G401.6 (cell line): Measurements from ENCODE around the gene PGC.
A peak's percentile ranks its signal among the peaks of the same experiment; 100 is the strongest.

Experiments
- FAIRE-seq: peaks from 2 replicates; lab custom pipeline; 2012; peaks lifted over from hg19 to GRCh38; lab: Jason Lieb, UNC

The PGC gene

GRCh38 chr6:41746107-41746506 is 1.1 kb downstream of the PGC start:
- no peak for FAIRE-seq

- FAIRE-seq = no peak
These were observed 2.9 kb downstream of the PGC start for GRCh38 chr6:41744236-41744787.

DNA sequence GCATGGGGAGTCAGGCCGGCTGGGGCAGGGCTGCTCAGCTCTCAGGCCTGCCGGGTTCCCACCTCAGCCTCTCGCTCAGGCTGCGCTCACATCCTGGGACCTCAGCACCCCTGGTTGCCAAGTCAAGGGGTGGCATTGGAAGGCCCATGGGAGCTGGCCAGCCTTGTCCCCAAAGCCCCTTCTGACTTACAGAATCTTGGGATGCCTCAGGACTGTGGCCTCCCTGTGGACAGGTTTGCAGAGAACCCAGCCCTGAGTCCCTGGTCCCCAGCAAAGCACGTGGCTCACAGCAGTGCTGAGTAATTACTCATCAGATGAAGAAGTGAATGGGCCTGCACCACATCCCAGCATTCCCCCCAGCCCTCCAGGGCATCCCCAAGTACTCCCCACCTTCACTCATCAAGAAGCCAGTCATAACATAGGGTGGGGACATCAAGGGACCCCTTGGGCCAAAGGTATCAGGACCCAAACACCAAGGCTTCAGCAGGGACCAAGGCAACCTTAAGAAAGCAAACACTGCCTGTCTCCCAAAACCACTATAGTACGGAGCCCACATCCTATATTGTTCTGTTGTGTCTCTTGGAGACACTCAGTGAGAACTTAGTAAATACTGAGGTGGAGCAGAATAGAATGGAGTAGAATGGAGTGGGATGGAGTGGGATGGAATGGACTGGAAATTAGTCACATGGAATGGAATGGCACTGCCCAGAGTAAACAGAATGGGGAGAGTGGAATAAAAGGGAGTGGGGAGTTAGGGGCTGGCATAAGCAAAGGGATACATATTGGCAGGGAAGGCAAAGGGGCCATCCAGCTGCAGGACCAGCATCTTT is 3.6 kb downstream of the PGC start:
- no peak for FAIRE-seq

- no peak for FAIRE-seq
These were observed 5.3 kb downstream of the PGC start for GRCh38 chr6:41741625-41742490.

GRCh38 chr6:41740366-41741162 is 6.6 kb downstream of the PGC start:
- no peak for FAIRE-seq

- FAIRE-seq = no peak
These were observed 8.2 kb downstream of the PGC start for GRCh38 chr6:41739041-41739440.

GRCh38 chr6:41737591-41738130 is 9.5 kb downstream of the PGC start:
- no peak for FAIRE-seq

DNA sequence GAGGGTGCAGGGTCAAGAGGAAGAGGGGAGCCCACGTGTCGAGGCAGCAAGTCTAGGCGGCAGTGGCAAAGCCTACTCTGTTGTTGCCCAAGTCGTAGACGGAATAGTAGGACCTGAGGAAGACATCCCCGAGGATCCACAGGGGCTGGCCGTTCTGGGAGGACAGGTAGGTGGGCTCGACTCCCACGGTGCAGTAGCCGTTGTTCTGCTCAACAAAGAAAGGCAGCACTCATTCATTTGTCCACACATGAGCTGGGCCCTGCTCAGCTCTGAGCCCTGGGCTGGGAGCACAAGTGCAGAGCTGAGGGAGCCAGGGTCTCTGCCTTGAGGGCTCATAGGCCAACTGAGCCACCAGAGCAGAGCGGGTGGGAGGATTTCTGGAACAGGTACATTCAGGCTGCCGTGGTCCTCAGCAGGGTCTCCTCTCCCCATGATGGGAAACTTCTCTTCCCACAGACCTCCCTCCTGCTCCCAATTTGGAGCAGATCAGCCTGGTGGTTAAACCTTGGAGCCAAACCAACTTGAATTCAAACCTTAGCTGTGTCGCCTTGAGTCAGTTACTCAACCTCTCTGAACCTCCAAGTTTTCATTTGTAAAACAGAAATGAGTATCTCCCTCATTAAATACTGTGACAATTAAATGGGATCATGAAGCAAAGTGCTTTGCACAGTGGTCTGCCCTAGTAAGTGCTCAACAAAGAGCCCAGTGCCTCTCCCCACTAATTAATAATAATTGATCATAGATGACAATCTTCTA is 10.2 kb downstream of the PGC start:
- FAIRE-seq = no peak

GRCh38 chr6:41736186-41736733 is 10.9 kb downstream of the PGC start:
- FAIRE-seq = no peak

DNA sequence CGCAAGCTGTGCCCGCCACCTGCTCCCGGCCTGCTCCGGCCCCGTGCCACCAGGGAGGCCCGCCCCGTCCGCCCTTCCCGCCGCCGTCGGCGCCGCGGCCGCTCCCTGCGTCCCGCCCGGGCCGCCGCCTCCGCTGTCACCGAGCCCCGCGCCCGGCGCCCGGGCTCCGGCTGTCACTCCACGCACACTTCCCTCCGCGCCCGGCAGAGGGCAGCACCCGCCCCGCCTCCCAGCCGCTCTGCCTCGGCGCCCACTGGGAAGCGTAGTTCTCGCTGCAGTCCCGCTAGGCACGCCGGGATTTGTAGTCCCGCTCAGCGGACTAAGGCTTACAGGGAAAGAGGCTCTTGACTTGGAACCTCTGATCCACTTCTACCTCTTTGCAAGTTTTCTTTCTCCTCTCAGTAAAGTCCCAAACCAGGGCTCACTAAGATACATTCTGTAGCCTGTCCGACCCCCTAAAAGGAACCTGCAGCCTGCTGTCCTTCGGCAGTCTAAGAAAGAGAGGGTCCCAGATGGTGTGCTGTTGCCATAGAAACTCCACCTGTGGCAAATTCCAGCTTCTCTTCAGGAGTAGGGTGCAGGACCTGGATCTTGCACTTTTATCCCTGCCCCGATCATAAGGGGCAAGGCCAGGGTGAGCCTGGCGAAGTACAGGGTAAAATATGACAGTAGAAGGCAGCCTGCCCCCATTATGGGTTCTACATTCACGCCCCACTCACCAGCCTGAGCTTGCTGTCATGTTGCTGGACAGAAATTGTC is 11.6 kb downstream of the PGC start, which contains the start of gene TFEB:
Gene TFEB (minus strand): TSS at position 182 of the 759 bp plus-strand sequence. CDS start 44,395 bp downstream, outside the sequence.
- FAIRE-seq = peak; percentile 76

- no peak for FAIRE-seq
These were observed 12.4 kb downstream of the PGC start for GRCh38 chr6:41734666-41735426.

GRCh38 chr6:41733707-41734665 is 13.2 kb downstream of the PGC start:
- FAIRE-seq = no peak

- FAIRE-seq = no peak
These were observed 13.9 kb downstream of the PGC start for GRCh38 chr6:41733360-41733706.

DNA sequence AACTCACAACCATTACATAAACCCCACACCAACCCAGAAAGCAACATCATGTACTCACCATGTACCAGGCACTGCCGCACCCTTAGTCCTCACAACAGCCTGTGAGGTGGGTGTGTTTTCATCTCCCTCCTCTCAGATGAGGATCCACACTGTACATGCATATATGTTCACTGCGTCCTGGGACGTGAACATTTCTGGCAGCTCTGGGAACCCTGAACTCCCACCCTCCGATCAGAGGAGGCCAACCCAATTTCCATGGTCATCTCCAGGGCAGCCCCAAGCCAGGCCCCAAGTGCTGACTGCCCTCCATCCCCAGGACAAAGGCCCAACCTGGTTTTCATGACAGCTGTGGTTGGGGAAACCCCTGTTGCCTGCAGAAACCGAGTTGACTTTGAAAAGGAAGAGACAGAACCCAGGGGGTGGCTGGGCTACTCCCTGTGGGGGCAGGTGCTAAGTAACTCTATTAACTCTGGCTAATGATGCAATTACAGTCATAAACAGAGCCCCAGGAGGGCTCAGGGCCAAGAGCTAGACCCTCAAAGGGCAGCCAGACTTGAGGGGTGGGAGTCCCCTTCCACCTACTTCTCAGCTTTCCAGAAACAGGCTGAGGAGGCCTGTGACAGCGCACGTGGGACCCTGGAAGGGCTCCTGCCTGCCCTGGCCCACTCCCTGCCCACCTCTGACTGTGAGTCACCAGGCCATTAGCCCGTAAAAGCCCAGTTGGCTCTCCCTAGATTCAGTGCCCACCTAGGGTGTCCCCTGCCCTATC is 14.4 kb downstream of the PGC start:
- no peak for FAIRE-seq

DNA sequence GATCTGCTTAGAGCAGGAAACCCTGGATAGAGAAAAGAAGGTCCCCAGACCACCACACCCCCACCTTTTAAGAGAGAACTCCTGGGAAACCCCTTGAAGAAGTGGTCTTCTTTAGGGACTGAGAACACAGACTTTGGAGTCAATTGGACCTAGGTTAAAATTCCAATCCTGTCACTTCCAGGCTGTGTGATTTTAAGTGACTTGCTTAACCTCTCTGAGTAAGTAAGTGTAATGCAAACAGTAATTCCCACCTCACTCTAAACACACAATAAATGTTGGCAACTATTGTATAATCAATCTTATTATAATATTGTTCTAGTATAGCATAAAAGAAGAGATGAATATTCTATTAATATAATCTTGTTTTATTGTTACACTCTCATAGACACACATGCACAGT is 15.0 kb downstream of the PGC start:
- no peak for FAIRE-seq

- no peak for FAIRE-seq
These were observed 15.6 kb downstream of the PGC start for GRCh38 chr6:41731561-41732086.
